Panc1 (cell line): ENCODE data around the gene SF3B5. TPM values are rescaled to one million over a fixed set of nuclear protein-coding genes. Genes with fewer than 3 reads are reported as not detected.

Source experiments
- ATAC-seq: fragments of 200-7000 bp; cut with Tn5 transposase; 2 replicates; pipeline ENCODE4 v1.9.1; 2020; ENCODE audit warnings: mild to moderate bottlenecking, moderate library complexity
- BruUV-seq: library from RNA; stranded (reverse); fragments of 400-500 nt; replicated peaks from 2 replicates; lab custom pipeline; 2021; lab: Mats Ljungman, UMichigan
- CTCF ChIA-PET: fragments of 300-600 bp; sonication (Branson Sonifier 250); formaldehyde crosslinking; loops from one replicate; lab custom pipeline; 2022; ENCODE audit warnings: antibody characterized with exemption; lab: Charles Lee
- POLR2A ChIA-PET: fragments of 300-600 bp; sonication (Branson Sonifier 250); formaldehyde crosslinking; loops from one replicate; lab custom pipeline; 2022; ENCODE audit warnings: antibody characterized with exemption; lab: Charles Lee
- DNase-seq: peaks from one replicate; pipeline ENCODE4 v3.0.0-alpha.2; 2010; ENCODE audit warnings: low read depth, low spot score
- H3K27ac ChIP-seq: 2 replicates; pipeline ENCODE4 v1.5.1; 2011; ENCODE audit warnings: mild to moderate bottlenecking, low read length, inconsistent platforms
- H3K27me3 ChIP-seq: fragments of 200-500 bp; sonication (Bioruptor generic); 2 replicates; pipeline ENCODE4 v1.6.0; 2014; ENCODE audit warnings: low read length, inconsistent platforms; ENCODE audit not compliant: control insufficient read depth, insufficient read depth
- H3K36me3 ChIP-seq: fragments of 200-500 bp; sonication (Bioruptor generic); 2 replicates; pipeline ENCODE4 v1.5.1; 2014; ENCODE audit warnings: inconsistent platforms, mild to moderate bottlenecking, low read length, moderate library complexity; ENCODE audit not compliant: control insufficient read depth, insufficient read depth
- H3K4me1 ChIP-seq: 2 replicates; pipeline ENCODE4 v1.5.1; 2011; ENCODE audit warnings: inconsistent platforms, mild to moderate bottlenecking, low read length, moderate library complexity; ENCODE audit not compliant: control insufficient read depth, insufficient read depth
- H3K4me3 ChIP-seq, 2 experiments: 2 replicates each; pipeline ENCODE4 v1.5.1; 2011 to 2012; ENCODE audit warnings: low read depth in 2 of 2, low read length in 2 of 2, mild to moderate bottlenecking in 2 of 2, inconsistent platforms in 1 of 2, moderate library complexity in 1 of 2
- H3K9me3 ChIP-seq: fragments of 200-500 bp; sonication (Bioruptor generic); 2 replicates; pipeline ENCODE4 v1.5.1; 2014; ENCODE audit warnings: low read depth, mild to moderate bottlenecking, inconsistent platforms, low read length, moderate library complexity; ENCODE audit not compliant: control insufficient read depth, insufficient read depth
- POLR2AphosphoS5 ChIP-seq: IDR thresholded peaks from 2 replicates; pipeline ENCODE4 v1.6.1; 2012; ENCODE audit warnings: mild to moderate bottlenecking, low read depth, low read length, moderate library complexity
- SIN3A ChIP-seq: IDR thresholded peaks from 2 replicates; pipeline ENCODE4 v1.6.1; 2012; ENCODE audit warnings: low read depth, mild to moderate bottlenecking, low read length, moderate library complexity, borderline replicate concordance; ENCODE audit not compliant: insufficient read depth
- TCF7L2 ChIP-seq: IDR thresholded peaks from 2 replicates; pipeline ENCODE4 v1.6.1; 2011; ENCODE audit warnings: mild to moderate bottlenecking, low read depth, low read length, inconsistent platforms
- in situ Hi-C: cut with HindIII; loops from 2 replicates; pipeline ENCODE4 v1.10.0; 2016; ENCODE audit warnings: low sequenced_read_pairs, low pct_unique_long_range_greater_than_20kb
- intact Hi-C: fragments of 100-400 bp; cut with micrococcal nuclease; formaldehyde crosslinking; loops from one replicate; pipeline ENCODE4 v1.10.0; 2022; ENCODE audit not compliant: unreplicated experiment
- total RNA-seq: library from RNA; stranded (reverse); gene quantifications from one replicate; pipeline ENCODE4 v1.2.1, GENCODE V29; 2021; ENCODE audit not compliant: unreplicated experiment
- TF ChIP-seq, protein P1 (sequence below), 2 experiments: IDR thresholded peaks; 2 replicates each; pipeline ENCODE4 v1.6.1; 2011 to 2012; ENCODE audit warnings: low read depth in 2 of 2, control low read depth in 1 of 2, low read length in 1 of 2, mild to moderate bottlenecking in 1 of 2, moderate library complexity in 1 of 2; ENCODE audit not compliant: insufficient read depth in 1 of 2
- TF ChIP-seq, protein P2 (sequence below): fragments of 450-650 bp; IDR thresholded peaks from 2 replicates; pipeline ENCODE4 v1.5.1; 2017; ENCODE audit warnings: mild to moderate bottlenecking

The SF3B5 gene
- total RNA-seq, 1 experiment from 2014 or later: 128 TPM

DNA sequence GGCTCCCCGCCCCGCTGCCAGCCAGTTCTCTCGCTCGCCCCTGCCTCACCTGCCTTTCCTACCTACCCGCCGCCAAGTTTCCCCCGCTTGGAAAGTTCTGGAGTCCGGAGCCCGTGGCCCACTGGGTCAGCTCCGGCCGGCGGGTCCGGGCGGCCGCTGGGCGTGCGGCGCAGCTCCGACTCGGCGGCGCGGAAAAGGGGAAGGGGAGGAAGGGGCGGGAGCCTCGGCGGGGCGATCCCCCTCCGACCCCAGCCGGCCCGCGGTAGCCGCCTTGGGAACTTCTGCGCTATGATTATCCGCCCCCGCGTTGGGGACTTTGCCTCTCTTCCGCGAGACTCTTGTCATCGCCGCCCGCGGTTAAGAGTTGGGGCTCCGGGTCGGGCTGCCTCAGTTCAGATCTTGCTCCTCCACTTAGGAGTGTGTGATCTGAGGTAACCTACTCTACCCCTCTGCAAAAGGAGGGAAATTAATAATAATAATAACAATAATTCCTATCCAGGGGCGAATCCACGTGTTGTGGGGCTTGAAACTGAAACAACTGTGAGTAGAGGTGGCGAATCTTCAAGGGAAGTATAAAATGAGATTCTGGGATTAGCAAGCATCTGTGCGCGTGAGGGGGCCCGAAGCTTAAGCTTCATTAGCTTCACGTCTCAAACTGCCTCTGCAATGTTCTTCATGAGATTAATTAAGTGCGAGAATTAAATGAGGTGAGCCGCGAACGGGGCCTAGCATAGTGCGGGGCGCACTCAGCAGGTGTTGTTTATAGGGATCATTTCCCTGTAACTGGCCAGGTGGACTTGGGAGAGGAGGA lies 30.8 kb downstream of the SF3B5 start:
- no peak for TF ChIP-seq POLR2AphosphoS5
- no peak for TF ChIP-seq TCF7L2
- no peak for TF ChIP-seq SIN3A
- TF ChIP-seq, protein P1, sequence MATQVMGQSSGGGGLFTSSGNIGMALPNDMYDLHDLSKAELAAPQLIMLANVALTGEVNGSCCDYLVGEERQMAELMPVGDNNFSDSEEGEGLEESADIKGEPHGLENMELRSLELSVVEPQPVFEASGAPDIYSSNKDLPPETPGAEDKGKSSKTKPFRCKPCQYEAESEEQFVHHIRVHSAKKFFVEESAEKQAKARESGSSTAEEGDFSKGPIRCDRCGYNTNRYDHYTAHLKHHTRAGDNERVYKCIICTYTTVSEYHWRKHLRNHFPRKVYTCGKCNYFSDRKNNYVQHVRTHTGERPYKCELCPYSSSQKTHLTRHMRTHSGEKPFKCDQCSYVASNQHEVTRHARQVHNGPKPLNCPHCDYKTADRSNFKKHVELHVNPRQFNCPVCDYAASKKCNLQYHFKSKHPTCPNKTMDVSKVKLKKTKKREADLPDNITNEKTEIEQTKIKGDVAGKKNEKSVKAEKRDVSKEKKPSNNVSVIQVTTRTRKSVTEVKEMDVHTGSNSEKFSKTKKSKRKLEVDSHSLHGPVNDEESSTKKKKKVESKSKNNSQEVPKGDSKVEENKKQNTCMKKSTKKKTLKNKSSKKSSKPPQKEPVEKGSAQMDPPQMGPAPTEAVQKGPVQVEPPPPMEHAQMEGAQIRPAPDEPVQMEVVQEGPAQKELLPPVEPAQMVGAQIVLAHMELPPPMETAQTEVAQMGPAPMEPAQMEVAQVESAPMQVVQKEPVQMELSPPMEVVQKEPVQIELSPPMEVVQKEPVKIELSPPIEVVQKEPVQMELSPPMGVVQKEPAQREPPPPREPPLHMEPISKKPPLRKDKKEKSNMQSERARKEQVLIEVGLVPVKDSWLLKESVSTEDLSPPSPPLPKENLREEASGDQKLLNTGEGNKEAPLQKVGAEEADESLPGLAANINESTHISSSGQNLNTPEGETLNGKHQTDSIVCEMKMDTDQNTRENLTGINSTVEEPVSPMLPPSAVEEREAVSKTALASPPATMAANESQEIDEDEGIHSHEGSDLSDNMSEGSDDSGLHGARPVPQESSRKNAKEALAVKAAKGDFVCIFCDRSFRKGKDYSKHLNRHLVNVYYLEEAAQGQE (IDR thresholded peaks at IDR 0.05; ENCODE audit: insufficient read depth in 1 of 2, low read depth in 2 of 2, low read length in 1 of 2): no peak
- TF ChIP-seq, protein P2, sequence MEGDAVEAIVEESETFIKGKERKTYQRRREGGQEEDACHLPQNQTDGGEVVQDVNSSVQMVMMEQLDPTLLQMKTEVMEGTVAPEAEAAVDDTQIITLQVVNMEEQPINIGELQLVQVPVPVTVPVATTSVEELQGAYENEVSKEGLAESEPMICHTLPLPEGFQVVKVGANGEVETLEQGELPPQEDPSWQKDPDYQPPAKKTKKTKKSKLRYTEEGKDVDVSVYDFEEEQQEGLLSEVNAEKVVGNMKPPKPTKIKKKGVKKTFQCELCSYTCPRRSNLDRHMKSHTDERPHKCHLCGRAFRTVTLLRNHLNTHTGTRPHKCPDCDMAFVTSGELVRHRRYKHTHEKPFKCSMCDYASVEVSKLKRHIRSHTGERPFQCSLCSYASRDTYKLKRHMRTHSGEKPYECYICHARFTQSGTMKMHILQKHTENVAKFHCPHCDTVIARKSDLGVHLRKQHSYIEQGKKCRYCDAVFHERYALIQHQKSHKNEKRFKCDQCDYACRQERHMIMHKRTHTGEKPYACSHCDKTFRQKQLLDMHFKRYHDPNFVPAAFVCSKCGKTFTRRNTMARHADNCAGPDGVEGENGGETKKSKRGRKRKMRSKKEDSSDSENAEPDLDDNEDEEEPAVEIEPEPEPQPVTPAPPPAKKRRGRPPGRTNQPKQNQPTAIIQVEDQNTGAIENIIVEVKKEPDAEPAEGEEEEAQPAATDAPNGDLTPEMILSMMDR: no peak
- ChIA-PET CTCF (no interaction called here), POLR2A (interaction anchor here (0.8 kb wide), 1 partner anchor 1427 kb away, joined by 5 read pairs; no protein-coding TSS in a partner anchor)
- ATAC-seq (peak; percentile 28), DNase-seq (no peak)
- Histone ChIP-seq H3K36me3 (no peaks in the 10 kb centered on the region), H3K4me3 (peak overlapping the region; percentile 56 to 72), H3K27ac (no peak overlapping the region), H3K9me3 (no peaks in the 10 kb centered on the region), H3K4me1 (peaks cover 6% of the 10 kb centered on the region), H3K27me3 (peaks cover 37% of the 10 kb centered on the region)
- no TSS peak for BruUV-seq
- in situ Hi-C loops (no loop called here), intact Hi-C loops (no loop called here)

- DNase-seq (no peak), ATAC-seq (peak; percentile 95)
- peaks cover 6% of the 10 kb centered on the region for H3K4me1 ChIP-seq
- CTCF ChIA-PET: no interaction called here
- POLR2A ChIA-PET: interaction anchor here (0.8 kb wide), 1 partner anchor 1426 kb away, joined by 5 read pairs; no protein-coding TSS in a partner anchor
- peaks cover 37% of the 10 kb centered on the region for H3K27me3 ChIP-seq
- H3K9me3 ChIP-seq: no peaks in the 10 kb centered on the region
- intact Hi-C loops: no loop called here
- H3K27ac ChIP-seq: no peak overlapping the region
- BruUV-seq: no TSS peak
- H3K4me3 ChIP-seq: peak overlapping the region; percentile 56 to 72
- H3K36me3 ChIP-seq: no peaks in the 10 kb centered on the region
- in situ Hi-C loops: no loop called here
- TF ChIP-seq POLR2AphosphoS5 (no peak), SIN3A (0 out of 2 replicates have a peak, but pooled peaks have one; percentile 12), TCF7L2 (no peak)
- TF ChIP-seq, protein P1 (IDR thresholded peaks at IDR 0.05; ENCODE audit: insufficient read depth in 1 of 2, low read depth in 2 of 2, low read length in 1 of 2): no peak
- TF ChIP-seq, protein P2: peak; percentile 54
Measured at GRCh38 chr6:144063744-144064401, 31.5 kb downstream of the SF3B5 start.
